HG02610 (cell line): ENCODE measurements around the gene CRISP1.
"Not testable (repeated sequence)": the region's sequence is repeated elsewhere in the genome, so short reads cannot be mapped to it uniquely, and the experiment has no call there.

ENCODE experiments used
- ATAC-seq: cut with Tn5 transposase; IDR thresholded peaks from one replicate; pipeline ENCODE4 v1.9.1; 2021; ENCODE audit warnings: mild to moderate bottlenecking, moderate library complexity; ENCODE audit not compliant: unreplicated experiment

CRISP1 gene, protein sequence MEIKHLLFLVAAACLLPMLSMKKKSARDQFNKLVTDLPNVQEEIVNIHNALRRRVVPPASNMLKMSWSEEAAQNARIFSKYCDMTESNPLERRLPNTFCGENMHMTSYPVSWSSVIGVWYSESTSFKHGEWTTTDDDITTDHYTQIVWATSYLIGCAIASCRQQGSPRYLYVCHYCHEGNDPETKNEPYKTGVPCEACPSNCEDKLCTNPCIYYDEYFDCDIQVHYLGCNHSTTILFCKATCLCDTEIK

DNA sequence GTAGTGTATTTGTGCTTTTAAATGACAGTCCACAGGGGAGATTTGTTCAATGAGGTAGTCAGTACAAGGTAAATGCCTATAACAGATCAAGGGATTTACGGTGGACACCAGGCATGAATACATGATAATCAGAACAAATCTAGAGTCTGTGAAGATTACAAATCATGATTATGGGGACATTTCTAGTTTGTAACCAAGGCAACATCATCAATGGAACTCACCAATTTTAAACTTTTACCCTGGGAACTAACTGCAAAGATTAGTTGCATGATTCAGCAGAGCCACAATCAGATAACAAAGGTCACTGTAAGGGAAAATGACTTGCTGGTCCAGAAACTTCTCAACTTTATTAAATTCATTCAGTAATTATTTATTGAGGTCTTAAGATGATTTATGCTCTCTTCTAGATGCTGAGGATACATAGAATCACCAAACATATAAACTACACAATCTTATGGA lies at the start of gene CRISP1:
TSS of gene CRISP1 (minus strand) at position 51 of the 459 bp plus-strand sequence. CDS start 9,135 bp downstream, outside the sequence.
- ATAC-seq = no peak

DNA sequence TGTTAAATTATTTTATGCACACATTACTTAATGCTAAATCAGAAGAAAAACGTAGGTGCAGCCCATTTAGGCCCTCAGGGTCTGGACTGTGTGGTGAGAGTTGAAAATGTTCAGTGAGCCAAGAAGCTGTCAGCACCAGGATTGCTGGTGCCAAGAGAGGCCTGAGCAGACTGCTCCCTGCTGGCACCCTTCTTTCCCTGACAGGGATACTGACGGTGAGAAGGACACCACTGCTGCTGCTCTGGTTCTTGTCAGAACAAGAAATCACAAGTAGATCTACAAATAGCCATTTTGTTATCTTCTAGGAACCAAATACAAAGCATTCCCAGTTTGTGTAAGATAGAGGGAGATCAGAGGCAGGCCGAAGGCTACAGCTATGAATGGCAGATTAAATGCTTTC lies 48.7 kb upstream of the CRISP1 start:
- no peak for ATAC-seq

DNA sequence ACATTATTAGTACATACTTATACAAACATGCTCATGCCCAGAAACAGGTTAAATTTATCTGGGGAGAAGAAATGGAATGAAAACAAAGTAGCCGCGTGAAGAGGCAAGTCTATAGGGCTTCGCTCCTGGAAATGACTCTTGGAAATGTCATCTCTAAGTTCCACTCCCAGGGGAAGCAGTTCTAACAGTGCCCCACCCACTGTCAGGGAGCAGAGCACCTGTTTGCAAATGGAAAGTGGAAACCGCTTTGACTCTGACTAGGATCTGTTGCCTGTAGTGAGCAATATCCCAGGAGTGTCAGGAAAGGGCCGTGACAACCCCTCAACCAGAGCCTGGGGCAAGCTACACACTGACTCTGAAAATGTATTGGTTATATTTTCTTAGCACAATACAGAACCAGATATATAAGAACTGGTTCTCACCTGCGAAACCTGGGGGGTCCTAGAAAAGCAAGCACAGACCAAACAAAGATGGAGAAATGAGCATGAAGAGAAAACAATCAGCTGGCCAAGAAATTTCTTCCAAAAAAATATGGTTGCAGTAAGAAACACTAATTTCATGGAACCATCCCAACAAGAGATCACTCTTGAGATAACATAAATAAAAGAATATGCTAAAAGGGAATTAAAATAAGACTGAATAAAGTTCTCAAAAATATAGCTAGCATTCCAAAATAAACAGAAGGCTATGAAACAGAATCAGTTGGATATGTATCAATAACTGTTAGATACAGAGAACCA lies 47.5 kb upstream of the CRISP1 start:
- no peak for ATAC-seq

DNA sequence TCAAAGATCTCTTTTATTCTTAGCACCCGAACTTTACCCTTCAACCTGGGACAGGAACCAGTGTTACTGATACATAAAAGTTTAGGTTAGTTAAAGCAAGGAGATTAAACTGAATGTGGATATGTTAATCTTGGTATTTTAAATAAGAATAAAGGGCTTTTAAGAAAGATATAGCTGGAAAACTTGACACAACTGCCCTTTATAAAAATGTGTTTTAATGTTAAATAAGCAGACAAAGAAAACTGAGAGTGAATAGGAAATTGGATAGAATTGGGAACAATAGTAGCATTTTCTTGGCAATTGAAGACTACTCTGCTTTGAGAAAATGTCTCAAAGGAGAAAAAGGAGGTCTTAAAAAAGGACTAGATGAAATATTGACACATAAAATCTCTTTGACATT lies 45.9 kb upstream of the CRISP1 start:
- no peak for ATAC-seq

DNA sequence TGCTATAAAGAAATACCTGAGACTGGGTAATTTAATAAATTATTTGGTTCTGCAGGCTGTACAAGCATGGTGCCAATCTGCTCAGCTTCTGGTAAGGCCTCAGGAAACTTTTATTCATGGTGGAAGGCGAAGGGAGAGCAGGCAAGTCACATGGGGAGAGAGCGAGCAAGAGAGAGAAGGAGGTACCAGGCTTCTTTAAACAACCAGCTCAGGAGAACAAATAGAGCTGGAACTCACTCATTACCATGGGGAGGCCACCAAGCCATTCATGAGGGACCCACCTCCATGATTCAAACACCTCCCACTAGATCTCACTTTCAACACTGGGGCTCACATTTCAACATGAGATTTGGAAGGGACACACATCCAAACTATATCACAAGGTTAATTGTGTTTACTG lies 44.9 kb upstream of the CRISP1 start:
- ATAC-seq = no peak

DNA sequence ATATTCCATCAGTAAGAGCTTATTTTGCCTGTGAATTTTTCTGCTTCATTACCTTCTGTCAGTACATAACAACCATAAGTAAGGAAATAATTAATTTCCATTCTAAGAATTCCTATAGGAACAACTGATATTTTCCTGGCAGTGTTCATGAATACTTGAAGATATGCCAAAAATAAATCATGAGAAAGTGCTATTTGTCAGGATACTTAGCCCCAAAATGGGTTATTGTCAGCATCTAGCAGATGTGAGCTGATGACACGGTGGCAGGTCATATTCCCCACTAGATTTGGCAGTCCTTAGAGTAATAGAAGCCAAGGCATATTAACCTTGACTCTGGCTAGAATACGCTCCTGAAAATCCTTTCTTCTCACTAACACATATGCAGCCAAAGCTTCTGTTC lies 43.2 kb upstream of the CRISP1 start:
- ATAC-seq = no peak

DNA sequence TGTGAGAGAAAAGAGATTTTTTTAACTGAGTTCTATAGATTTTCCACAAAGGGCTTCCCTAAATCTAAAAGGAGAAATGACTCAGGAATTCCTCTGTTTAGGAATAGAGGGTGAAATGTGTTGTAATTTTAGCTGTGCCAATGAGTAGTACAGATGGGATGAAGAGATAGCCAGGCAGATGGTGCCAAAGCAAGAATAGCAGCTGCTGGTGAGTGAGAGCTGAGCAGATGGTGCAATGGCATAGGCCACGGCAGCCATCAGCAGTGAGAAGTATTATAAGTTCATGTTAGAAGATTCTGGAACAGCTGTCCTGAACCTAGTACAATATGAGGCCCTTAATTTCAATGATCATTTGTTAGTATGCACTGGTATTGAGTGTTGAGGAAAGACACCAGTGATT lies 40.2 kb upstream of the CRISP1 start:
- ATAC-seq = no peak

DNA sequence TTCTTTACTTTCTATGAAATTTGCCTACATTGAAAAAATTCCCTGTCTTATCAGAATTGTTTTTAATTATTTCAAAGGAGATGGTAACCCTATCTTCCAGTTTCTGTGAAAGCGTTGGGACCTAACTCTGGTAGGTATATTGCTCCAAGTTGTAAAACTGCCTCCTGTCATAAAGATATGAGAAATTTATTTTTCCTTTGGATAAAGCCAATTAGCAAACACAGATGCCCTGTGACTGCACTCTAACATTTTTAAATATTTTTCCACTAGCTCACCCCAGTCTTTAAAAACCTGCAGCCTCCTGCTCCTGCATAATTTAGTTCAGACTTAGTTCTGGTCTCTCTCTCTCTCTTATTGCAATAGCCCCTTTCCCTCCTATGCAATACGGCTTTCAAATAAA lies 39.0 kb upstream of the CRISP1 start:
- no peak for ATAC-seq

DNA sequence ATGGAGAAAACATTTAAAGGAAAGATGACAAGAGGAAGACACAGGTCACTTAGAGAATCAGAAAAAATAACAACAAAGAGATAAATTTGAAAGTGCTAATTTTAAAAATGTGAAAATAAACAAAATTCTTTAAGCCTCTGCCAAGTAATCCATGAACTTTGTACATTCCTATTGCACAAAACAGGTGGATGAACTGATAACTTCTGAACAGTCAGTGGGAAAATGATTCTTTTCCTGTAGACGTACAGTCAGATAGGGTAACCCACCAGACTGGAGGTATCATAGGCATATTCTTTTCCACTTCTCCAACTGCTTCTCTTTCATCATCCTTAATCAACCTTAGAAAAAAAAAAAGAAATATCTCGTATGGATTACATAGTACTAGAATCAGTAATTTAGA lies 36.5 kb upstream of the CRISP1 start:
- no peak for ATAC-seq

DNA sequence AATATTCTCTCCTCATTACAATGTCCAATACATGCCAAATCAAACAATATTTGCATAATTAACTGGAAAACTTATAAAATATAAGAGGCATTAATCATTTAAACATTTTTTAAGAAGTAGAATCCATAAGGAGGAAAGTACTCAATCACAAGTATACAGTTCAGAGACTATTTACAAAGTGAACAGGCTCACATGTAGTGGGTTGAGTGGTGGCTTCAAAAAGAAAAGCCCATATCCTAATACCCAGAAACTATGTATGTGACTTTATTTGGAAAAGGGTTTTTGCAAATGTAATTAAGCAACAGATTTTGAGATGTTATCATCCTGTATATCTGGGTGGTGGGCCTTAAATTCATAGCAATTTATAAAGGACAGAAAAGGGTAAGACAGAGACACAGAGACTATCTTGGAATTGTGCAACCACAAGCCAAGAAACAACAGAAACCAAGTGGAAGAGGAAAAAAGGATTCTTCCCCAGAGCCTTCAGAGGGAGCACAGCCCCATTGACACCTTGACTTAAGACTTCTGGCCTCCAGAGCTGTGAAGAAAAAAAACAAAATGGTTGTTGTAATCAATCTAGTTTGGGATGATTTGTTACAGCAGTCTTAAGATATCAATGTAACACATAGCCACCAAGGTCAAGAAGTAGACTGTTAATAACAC lies 32.7 kb upstream of the CRISP1 start:
- ATAC-seq = no peak

DNA sequence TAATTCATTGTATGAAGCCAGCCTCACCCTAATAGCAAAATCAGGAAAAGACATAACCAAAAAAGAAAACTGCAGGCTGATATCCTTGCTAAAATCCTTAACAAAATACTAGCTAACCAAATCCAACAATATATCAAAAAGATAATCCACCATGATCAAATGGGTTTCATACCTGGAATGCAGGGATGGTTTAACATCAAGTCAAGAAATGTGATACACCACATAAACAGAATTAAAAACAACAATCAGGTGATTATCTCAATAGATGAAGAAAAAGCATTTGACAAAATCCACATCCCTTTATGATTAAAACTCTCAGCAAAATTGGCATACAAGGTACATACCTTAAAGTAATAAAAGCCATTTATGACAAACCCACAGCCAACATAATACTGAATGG lies 29.2 kb upstream of the CRISP1 start:
- not testable (repeated sequence) for ATAC-seq

DNA sequence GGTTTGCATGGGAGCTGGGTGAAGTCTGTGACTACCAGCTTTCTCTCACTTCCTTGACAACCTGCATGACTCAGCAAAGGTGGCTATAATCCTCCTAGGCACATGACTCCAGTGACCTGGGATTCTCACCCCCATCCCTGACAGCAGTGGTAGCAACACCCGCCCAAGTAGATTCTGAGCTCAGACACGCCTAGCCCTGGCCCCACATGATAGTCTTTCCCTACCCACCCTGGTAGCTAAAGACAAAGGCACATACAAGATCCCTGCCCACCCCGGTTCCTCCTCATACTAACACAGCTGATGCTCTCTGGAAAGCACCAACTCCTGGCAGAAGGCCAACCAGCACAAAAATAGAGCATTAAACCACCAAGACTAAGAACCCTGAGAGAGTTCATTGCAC lies 25.9 kb upstream of the CRISP1 start:
- ATAC-seq = no peak

DNA sequence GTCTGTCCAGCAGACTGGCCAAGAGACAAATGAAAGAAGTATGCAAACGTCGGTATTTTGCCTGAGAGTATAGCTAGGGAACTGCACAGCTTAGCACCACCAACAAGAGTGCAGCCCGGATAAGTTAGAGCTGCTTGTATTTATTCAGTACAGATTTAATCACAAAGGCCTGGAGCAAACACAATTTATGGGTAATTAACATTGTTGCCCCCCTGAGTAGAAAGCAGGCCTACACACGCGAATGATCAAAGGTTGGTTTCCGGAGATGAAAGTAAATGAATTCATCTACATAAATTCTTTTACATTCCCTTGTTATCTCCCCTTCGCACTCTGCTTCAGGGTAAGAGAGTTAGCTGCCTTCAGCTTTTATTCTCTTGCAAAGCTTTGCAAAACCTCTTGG lies 24.7 kb upstream of the CRISP1 start:
- no peak for ATAC-seq

DNA sequence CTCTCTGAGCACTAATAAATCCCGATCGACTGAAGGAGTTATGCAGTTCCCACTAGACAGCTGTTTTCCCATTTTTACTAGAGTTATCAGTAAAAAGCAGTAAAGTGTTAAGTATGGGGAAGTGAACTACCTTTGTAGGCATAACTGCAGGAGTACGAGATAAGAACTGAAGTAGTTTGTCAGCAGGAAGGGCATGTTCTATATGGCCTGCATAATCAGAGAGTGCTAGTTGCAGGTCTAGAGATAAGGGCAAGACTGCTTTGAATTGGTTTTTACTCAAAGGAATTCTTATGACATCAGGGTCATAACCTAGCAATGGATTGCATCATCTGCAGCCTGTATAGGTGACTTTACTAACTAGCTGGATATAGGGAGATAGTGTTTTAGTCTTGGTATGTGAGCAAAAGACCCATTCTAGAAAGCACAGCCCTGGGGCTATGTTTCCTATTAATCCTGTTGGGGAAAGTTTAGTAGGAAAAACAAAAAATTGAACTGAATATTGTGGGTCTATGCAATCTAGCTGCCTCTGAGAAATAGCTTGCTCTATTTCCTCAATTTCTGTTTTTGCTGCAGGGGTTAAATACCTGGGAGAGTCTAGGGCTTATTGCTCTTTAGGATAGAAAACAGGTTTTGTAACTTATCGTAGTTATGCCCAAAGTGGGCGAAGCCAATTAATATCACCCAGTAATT lies 22.6 kb upstream of the CRISP1 start:
- no peak for ATAC-seq

DNA sequence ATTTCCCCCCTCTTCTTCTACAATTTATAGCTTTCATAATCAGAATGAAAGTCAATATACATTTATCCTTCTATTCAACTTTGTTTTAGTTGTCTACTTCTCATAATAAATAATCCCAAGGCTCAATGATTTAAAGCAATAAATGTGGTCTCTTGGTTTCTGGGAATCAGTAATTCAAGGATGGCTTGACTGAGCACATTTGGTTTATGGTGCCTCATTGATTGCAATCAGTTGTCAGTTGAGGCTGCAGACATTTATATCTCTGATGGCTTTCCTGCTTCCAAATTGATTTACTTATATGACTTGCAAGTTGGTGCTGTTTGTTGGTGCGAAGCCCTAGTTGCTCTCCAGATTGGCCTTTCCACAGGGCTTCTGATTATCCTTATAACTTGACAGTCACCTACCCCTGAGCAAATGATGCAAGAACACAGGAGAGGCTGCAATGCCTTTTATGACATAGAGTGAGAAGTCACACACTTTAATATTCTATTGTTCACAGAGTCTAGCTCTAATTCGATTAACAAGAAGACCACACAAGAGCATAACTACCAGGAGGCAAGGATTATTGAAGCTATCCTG lies 2.7 kb upstream of the CRISP1 start:
- ATAC-seq = no peak

DNA sequence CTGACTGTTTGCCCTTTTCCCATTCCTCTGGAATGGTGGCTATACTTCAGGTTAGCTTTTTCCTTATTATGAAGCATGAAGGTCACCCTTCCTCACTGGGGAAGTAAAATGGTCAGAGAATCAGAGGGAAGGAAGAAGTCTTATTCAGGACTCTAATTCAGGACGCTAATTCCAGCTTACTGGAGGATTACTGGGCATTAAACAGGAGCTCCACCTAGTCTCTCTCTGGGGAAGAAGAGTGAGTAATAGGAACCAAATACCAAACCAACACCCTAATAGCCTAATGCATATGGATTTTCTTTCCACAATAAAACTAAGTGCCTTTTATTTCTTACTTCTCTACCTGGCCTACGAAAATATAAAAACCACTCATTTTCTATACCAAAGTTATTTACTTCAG lies 10.1 kb downstream of the CRISP1 start:
- ATAC-seq = no peak

DNA sequence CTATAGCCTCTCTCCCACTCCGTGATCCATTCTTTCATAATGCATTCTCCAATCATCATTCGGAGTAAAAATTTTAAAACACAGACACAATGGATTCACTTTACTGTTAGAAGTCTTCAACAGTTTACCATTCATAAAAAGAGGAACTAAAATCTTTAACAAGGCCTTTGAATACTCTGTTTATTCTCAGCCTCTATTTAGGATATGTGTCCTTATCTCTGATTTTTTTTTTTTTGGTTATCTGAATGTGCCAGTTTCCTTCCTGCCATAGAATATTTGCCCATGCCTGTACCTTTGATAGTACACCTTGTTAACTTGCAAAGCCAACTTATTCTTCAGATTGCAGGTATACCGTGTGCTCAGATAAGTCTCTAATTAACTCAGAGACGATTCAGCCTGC lies 11.1 kb downstream of the CRISP1 start:
- no peak for ATAC-seq

DNA sequence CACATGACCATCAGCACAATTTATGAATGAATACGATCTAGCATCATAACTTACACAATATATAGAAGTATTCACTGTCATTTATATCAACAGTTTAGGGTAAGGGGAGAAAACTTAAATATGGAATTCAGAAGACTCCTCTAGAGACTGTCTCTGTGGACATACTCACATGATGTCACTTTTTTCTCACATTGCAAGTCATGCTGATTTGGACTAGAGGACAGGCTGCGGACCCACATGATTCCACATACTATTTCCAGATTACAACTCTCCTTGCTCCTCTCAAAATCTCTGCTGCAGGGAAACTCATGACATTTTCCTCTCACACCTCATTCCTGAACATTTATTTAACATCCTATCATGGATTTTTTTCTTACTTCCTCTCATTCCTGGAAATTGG lies 13.4 kb downstream of the CRISP1 start:
- ATAC-seq = no peak

DNA sequence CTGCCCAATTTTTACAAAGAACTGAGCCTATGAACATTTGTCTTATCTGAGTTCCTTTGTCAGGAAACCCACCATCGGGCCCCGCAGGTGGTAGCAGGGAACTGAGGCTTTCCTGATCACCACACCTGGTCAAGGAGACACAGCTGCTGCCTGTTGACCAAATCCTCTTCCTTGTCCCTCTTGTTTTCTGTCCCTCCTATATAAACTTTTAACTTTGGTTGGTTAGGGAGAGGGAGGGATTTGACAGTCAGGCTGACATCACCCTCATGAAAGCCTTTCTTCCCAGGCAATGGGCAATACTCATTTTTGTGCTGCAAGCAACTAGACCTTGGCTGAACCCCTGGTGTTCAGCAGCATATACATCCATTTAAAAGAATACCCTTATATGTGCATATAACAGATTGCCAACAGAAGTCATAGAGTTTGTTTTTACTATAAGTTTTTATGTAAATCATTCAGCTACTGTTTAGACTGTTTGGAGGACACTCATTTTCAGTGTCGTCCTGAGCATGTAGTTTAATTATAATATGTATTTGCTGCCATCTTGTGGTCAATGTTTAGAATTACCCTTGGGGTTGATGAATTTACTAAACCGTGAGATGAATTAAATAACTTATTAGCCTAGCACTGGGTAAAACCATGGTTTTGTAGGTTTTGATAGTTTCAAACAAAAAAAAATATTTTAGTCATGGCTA lies 17.0 kb downstream of the CRISP1 start:
- ATAC-seq = peak; percentile 89

DNA sequence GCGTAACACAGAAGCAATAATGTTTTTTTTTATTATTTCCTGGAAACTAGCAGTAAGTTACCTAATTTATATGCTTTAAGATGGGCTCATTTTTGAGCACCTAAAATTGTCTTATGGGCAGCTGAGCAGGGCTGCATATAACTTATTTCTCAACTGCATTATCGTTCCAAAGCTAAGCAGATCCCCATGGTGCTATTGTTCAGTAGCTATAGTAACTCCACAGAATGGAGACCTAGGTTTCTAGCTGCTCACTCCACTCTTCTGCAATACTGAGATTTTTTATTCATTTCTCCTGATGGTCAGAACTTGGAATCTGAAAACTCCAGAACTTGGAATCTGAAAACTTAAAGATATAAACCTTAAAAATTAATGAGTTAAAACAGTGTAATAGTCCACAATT lies 18.7 kb downstream of the CRISP1 start:
- ATAC-seq = no peak

DNA sequence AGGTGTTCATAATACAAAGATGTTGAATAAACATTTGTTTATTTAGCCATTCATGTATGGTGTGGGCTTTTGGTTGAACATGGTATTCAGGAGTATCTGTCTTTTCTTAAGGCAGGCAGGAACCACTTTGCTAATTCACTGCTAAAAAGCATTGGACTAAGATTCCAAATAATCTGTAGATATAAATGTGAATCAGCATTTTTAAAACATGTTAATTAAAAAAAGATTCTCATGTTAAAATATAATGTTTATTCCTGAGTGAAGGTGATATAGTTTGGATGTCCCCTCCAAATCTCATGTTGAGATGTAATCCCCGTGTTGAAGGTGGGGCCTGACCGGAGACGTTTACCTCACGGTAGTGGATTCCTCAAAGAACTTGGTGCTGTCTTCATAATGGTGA lies 19.3 kb downstream of the CRISP1 start:
- no peak for ATAC-seq
